ENCODE measurements around the gene MAP3K4.
A peak's percentile ranks its signal among the peaks of the same experiment; 100 is the strongest.
"Not testable (repeated sequence)": the region's sequence is repeated elsewhere in the genome, so short reads cannot be mapped to it uniquely, and the experiment has no call there.

The MAP3K4 gene

DNA sequence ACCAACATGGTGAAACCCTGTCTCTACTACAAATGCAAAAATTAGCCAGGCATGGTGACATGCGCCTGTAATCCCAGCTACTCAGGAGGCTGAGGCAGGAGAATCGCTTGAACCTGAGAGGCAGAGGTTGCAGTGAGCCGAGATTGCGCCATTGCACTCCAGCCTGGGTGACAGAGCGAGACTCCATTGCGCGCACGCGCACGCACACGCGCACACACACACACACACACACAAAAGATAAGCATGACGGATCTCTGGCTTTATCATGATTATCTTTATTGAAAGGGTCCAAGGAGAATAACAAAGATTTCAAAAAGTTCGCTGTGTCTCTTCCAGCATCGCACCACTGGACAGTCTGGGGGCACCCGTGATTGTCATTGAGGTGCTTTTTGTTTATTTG lies 19.0 kb upstream of the MAP3K4 start:
- DNase-seq (ENCODE audit: low read depth), result not testable (repeated sequence)

DNA sequence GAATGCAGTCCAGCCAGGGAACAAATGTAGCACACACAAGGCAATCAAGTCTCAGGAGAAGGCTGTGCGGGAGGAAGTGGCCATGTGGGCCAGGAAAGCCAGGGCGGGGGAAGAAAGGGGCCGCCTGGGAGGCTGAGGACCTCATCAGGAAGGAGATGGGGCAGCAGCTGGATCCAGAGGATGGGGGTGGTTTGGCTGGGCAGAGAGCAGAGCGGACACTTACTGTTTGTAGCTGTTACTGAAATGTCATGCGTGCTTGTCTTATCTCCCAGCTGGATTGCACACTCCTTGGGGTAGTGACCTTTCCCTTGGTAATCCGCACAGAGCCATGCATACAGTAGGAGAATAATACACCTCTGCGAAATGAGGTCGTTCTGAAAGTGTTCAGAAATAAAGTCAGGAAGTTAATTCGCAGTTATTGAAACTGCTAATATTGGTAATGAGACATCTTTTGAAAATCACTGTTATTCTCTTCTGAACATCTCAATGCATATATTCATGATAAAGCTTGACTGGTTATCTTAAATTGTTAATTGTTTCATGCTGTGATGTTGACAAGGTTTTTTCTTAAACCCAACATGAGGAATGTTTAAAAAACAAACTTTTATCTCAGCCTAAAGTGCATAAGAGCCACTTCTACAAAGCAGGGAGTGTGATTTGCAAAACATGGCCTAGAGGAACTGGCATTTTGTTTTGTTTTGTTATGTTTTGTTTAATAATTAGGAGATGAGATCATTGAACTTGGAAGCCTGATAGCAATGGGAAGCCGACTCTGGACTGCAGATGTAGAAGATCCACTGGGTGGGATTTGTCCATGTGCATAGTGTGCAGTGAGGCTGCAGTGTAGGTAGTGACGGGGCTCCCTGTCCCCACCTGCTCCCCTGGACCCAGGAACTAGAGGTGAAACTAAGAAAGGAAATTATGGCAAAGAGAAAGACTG lies 18.0 kb upstream of the MAP3K4 start:
- DNase-seq (ENCODE audit: low read depth), result no peak

DNA sequence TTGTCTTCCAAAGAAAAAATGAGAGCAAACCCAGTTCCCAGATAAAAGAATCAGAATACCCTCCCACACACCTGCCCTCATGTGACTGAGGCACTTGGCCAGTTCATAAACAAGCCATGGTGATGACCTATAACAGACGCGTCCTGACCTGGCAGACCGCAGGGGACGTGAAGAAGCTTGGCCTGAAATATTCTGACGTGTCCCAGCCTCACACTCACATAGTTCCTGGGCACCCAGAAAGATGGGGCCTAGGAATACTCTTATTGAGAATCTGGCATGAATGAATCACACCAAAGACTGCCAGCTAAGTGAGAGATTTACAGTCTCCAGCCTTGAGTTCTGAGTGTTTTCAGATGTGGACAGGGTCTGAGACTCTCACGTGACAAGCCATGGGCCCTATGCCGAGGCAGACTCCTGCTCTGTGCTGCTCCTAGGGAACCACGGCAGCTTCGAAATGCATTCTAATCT lies 17.2 kb upstream of the MAP3K4 start:
- DNase-seq (ENCODE audit: low read depth), result peak; percentile 26

DNA sequence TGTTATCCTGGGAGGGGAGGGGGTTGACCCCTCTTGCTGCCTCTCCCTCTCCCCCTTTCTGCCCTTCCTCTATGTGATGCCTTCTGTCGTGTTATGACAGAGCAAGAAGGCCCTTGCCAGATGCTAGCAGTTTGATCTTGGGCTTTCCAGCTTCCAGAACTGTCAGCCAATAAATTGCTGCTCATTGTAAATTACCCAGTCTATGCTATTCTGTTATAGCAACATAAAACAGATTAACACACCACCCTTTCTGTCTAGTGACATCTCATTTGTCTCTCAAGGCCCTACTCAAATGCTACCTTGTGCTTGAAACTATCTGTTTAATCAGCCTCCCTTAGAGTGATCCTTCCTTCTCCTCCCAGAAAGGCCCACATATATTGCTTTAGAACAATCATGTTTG lies 16.4 kb upstream of the MAP3K4 start:
- no peak for DNase-seq (ENCODE audit: low read depth)

DNA sequence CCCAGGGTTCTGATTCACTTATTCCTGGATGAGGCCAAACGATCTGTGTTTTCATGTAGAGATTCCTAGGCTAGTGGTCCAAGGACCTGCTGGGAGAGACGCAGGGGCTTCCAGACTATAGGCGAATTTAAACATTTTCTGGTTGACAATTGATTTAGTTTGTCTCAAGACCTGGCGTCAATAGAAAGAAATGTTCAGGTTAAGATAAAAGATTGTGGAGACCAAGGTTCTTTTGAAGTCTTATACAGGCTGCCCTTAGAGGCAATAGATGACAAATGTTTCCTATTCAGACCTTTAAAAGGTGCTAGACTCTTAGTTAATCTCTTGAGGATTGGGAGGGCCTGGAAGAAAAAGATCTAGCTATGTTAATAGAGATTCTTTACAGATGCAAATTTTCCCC lies 15.6 kb upstream of the MAP3K4 start:
- not testable (repeated sequence) for DNase-seq (ENCODE audit: low read depth)

DNA sequence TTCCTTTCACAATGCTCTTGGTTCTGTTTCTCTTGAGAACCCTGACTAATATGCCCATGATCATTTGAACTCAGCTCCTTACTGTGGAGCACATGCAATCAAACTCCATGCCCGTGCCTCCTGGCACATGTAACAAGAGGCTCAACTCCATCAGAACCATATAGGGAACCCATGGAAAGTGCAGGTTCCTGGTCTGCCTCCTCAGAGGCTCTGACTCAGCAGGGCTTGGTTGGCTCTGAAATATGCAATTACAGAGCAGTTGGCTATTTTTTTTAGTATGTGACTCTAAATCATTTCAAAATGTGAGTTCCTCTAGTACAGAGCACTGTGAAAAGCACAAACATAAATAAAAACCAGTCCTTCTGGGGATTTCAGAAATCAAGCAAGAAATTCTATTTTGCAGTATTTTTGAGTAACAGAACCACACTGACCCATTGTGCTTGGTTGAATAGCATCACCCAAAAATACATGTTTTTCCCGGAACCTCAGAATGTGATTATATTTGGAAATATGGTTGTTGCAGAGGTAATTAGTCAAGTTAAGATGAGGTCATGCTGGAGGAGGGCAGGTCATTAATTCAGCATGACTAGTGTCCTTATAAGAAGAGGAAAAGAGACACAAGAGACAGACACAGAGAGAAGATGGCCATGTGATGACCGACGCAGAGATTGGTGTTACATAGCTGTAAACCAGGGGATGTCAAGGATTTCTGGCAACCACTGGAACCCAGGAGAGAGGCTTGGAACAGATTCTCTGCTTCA lies 13.2 kb upstream of the MAP3K4 start:
- no peak for DNase-seq (ENCODE audit: low read depth)

DNA sequence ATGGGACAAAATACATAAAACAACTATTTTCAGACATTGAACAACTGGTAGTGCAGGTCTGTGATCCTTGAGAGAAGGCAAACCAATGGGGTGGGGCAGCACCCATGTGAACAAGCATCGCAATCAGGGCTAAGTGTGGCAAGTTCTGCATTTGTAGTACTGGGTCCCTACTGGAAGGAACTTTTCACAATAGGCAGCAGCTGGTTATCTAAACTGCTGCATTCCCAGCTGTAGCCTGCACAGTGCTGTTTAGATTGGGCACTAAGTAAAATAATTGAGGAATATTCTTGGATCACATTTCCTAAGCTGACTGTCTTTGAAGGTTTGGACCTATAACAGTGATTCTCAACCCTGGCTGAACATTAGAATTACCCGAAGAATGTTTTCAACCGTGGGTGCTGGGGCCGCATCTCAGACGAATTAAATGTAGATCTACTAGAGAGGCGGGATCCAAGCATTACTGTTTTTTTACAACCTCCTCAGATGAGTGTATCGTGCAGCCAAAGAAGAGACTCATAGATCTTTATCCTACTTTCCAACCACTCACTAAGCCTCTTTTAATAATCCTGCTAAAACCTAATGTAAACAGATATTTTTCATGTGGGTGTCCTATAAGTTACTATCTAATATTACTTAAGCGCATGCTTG lies 12.4 kb upstream of the MAP3K4 start:
- no peak for DNase-seq (ENCODE audit: low read depth)

DNA sequence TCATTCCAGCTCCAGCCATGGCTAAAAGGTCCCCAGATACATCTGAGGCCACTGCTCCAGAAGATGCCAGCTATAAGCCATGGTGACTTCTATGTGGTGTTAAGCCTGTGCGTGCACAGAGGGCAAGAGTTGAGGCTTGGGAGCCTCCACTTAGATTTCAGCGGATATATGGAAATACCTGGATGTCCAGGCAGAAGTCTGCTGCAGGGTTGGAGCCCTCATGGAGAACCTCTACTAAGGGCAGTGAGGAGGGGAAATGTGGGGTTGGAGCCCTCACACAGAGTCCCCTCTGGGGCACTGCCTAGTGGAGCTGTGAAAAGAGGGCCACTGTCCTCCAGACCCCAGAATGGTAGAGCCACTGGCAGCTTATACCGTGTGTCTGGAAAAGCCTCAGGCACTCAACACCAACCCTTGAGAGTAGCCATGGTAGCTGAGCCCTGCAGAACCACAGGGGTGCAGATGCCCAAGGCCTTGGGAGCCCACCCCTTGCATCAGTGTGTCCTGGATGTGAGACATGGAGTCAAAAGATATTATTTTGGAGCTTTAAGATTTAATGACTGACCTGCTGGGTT lies 8.1 kb upstream of the MAP3K4 start:
- not testable (repeated sequence) for DNase-seq (ENCODE audit: low read depth)

DNA sequence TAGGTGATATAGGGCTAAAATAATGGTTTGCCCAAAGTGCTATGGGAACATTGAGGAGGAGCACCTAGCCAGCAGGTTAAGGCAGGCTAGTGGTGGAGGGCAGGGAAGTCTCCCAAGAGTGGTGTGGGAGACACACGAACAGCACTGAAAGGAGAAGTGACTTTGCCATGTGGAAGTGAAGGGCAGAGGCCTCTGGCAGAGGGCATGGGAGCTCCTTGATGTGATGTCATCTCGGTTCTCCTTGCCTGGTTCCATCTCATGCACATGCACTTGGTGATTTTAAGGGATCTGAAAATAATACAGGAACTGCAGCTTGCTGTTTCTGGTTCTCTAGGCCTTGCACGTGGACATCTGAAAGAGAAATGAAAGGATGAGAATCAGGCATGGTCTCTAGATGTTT lies 4.7 kb upstream of the MAP3K4 start:
- no peak for DNase-seq (ENCODE audit: low read depth)

DNA sequence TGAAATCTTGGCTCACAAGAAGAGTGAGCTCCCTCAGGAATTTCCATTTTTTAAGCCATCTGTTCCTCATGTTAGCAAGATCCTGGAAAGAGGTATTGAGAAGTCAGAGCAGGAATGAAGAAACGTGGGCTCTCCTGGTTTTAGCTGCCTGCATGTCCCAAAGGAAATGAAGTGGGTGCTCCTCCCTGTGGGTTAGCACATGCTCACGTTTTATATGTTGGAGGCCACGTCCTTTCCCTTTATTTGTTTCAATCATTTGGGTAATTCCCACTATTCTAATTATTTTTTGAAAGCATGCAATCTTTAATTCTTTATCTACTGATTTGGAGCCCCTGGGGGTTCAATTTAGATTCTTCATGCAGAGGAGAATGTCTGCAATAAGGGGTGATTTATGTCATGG lies 4.3 kb upstream of the MAP3K4 start:
- DNase-seq (ENCODE audit: low read depth), result no peak

DNA sequence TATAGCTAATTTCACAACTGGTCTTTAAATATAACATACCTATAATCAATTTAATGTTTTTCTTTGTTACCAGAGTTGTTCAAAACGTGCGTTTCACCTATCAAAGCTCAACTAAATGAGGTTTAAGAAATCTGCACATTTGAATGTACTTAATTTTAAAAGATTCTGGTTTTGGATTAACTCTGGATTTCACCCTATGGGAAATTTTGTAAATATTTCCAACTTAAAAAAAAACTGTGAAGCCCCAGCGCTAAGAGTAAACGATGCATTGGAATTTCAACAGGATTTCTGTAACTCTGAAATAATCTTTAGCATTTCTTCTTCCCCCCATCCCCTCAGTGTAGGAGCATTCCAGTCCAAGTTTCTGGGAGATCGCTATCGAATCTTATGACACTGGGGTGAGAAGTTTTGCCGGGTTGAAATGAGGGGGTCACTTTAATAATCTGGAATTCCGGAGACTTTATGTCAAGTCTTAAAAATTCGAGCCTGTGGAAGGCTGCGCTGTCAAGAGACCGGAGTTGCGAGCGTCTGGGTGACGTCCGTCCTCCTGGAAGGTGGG lies 643 bp upstream of the MAP3K4 start:
- DNase-seq (ENCODE audit: low read depth), result no peak

DNA sequence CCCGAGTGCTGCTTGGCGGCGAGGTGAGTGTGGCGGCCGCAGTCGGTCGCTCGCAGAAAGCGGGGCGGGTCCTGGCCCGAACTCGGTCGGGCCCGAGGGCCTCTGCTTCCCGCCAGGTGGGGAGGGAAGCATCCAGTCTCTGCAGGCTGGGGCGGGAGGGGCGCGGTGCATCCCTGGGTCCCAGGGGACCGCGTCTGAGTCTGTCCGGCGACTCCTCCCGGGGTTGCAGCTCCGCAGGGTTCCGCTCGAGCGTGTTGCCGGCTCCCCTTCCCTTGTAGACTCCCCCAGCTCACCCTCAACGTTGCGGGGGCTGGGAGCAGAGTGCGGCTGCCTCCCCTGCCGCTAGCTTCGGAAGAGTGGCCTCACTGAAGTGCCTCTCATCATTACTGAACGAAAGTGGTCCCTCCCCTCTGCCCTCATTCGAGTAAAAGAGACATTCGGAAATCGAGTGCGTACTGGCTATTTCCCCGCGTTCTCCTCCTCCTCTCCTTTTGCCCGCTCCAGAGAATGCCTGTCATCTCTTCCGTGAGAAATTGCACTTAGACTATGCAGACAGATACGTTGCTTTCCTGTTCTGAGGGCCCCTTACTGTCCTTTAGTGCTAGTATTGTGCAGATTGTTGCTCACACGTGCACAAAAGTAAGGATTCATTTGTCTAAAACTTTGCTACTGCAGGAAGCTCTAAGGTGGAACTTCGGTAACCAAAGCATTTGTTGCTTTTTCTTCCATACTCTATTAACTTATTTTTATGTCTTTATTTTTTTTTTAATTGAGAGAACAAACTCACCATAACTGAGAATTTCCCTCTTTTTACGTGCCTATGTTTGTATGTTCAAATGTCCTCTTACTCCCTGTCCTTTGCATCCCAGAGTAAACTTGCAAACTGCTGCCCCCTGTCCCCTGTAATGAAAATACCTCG lies 751 bp downstream of the MAP3K4 start:
- peak; percentile 38 for DNase-seq (ENCODE audit: low read depth)

DNA sequence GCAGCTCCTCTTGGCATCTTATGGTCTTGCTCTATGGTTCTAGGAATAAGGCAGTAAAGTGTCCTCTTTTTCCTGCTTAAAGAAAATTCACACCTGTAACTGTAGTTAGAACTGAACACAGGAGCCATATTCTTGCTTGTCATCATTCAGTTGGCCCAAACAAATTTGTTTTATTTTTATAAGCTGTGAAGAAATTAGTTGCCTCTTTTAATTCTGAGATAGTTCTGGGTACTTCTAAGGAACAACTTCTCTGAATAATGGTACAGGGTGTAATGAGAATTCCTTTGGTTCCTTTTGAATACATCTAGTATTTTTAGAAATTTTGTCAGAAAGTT lies 1.4 kb downstream of the MAP3K4 start:
- DNase-seq (ENCODE audit: low read depth), result no peak

DNA sequence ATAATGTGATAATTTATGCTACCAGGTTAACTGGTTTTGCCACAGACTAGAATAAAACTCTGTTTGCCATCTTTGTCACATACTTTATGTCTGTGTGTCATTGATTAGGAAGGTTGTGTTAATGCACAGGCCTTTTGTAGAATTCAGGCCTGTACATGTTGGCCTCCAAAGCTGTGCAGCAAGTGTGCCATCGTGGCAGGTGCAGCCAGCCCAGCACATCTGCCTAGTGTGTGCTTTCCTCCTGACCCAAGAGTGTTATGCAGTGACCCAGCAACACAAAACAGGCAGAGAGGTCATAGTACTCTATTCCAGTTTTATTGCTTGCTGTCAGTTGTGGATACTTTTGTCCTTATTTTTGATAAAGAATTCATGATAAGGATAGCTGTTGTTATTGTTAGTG lies 3.7 kb downstream of the MAP3K4 start:
- no peak for DNase-seq (ENCODE audit: low read depth)

DNA sequence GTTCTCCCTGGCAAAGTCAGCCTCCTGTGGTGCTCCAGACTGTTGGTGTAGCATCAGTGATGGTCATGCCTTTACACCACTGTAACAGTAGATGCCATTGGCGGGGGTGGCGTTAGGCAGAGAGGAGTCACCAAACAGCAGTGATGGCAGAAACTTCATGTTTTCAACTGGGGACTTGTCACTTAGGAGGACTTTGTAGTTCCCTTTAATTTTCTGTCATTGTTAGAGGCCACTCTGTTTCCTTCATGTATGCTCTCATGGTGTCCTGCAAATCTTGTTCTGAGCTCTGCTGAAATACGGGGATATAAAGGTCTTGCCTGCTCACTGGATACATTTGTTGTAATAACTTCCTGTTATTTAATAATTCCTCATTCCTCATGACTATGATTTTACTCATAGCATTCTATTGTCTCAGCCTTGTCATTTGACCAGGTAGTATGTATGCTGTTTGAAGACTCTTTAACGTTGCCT lies 4.6 kb downstream of the MAP3K4 start:
- no peak for DNase-seq (ENCODE audit: low read depth)

DNA sequence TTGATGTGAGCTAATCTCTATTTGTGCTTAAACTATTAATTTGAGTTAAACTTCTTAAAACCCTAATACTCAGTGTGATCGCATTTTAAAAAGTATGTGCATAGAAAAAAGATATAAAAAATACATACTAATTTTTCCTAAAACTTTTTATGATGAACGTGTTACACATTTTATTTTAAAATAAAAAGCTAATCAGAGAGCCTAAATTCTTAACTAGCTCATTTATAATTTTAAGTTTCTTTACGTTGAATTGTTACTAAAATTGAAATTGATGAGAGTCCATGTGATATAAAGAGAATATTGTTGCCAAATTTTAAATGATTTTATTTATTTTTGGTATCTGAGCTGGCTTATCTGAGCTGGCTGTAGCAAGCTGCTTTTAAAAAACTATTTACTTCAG lies 6.6 kb downstream of the MAP3K4 start:
- no peak for DNase-seq (ENCODE audit: low read depth)

DNA sequence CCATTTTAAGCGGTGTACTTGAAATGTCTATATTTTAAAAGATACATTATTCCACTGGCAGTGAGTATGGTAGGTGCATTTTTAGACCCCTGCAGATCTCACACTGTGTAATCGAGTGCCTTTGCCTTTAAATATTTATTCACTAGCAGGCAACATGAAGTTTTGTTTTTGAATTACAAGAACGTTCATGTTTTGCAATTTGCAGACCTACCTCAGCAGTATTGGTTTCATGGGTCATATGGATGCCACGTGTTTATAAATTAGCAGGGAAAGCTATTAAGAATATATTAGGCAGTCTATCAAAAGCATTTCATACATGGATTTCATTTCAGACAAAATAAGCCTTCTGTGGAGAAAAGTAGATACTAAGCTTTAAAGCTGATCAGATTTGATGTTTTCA lies 7.2 kb downstream of the MAP3K4 start:
- DNase-seq (ENCODE audit: low read depth), result no peak

DNA sequence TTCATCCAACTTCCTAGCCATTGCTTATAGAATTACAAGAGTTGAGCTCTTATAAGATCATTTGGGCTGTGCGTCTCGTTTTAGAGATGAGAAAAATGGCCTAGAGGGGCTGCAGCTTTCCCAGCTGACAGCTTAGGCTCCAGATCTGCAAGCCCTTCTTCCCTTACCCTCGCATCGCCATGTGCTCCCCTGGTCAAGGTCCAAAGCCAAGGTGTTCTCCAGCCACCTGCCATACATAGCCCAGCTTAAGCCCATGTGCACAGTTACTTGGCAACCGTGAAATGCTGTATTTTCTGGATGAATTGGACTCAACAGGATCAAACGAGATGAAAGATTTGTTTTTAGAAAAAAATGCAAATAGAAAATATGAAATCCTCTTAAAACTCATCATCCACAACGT lies 7.9 kb downstream of the MAP3K4 start:
- no peak for DNase-seq (ENCODE audit: low read depth)

DNA sequence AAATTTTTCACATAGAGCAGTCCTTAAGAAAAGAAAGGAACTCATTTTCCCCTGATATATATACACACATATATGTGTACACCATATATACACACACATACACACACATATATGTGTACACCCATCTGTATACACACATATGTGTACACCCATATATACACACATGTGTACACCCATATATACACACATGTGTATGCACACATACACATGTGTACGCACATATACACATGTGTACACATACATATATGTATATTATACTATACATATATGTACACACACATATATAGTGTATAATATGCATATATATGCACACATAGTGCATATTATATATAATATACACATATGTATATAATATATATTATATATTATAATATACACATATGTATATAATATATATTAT lies 9.1 kb downstream of the MAP3K4 start:
- DNase-seq (ENCODE audit: low read depth), result no peak

DNA sequence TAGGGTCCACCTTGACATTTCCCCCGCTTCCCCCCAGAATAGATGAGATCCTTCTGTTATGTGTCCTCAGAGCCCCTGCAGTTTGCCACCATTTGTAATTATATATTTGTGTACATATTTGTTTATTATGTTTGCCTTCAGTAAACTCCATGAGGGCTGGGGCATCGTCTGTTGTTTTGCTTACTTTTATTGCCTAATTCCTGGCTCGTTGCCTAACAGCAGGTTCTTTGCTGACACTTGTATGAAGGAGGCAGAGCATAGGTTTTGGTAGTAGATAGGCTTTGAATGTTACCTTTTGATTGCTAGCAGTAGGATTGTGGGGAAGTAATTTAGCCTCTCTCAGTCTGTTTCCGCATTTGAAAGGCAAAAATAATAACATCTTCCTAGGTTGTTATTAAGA lies 9.9 kb downstream of the MAP3K4 start:
- DNase-seq (ENCODE audit: low read depth), result no peak

DNA sequence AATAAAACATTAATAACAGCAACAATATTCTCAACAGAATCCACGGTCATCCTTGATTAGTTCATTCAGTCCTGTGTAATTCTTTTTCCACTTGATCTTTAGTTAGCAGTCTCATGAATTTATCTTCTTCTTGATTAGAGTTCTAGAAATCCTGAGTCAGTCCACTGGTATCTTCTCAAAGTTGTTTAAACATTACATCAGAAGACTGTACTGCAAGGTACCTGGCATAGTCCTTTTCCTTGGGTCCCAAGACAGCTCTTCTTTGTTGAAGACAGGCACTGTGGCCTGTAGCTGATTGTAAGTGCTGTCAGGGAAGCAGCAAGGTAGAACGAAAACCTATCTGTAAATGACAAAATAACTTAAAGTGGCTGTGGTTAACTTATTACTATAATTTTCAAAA lies 11.8 kb downstream of the MAP3K4 start:
- DNase-seq (ENCODE audit: low read depth), result no peak
